Naive thymus-derived CD4-positive, alpha-beta T cell (primary cell): ENCODE measurements around the gene EHD3. TPM values are rescaled to one million over a fixed set of nuclear protein-coding genes. Genes with fewer than 3 reads are reported as not detected.

ENCODE experiments used
- ATAC-seq: fragments of 150-1000 bp; cut with Tn5 transposase; 2 replicates; pipeline ENCODE4 v1.10.0; 2021; ENCODE audit warnings: mild to moderate bottlenecking, moderate library complexity
- CTCF ChIA-PET: fragments of 350-600 bp; sonication (Branson Sonifier 250); formaldehyde crosslinking; loops from one replicate; lab custom pipeline; 2021; ENCODE audit warnings: antibody characterized with exemption; lab: Charles Lee
- POLR2A ChIA-PET: fragments of 350-600 bp; sonication (Branson Sonifier 250); formaldehyde crosslinking; loops from one replicate; lab custom pipeline; 2021; ENCODE audit warnings: antibody characterized with exemption, inconsistent platforms; lab: Charles Lee
- DNase-seq, 9 donors: peaks; one replicate each; pipeline versions ENCODE4 v3.0.0 to v3.0.0-alpha.2; 2020 to 2022; ENCODE audit warnings: mixed read lengths in 1 of 9
- H3K27ac ChIP-seq: one replicate; pipeline ENCODE4 v1.7.0; 2013; ENCODE audit warnings: mild to moderate bottlenecking, low read depth, low read length, moderate library complexity
- H3K27me3 ChIP-seq, 2 donors: one replicate each; pipeline ENCODE4 v1.7.0; 2013; ENCODE audit warnings: low read length in 2 of 2, mild to moderate bottlenecking in 2 of 2, moderate library complexity in 2 of 2; ENCODE audit not compliant: control insufficient read depth in 2 of 2, insufficient read depth in 2 of 2
- H3K36me3 ChIP-seq, 3 experiments: 1 replicate in 2 of 3; 2 replicates in 1 of 3; pipeline ENCODE4 v1.7.0; 2013; ENCODE audit warnings: low read length in 3 of 3, mild to moderate bottlenecking in 3 of 3, moderate library complexity in 1 of 3; ENCODE audit not compliant: insufficient read depth in 3 of 3, control insufficient read depth in 2 of 3
- H3K4me1 ChIP-seq, 2 donors: one replicate each; pipeline ENCODE4 v1.7.0; 2013; ENCODE audit warnings: low read length in 2 of 2, mild to moderate bottlenecking in 2 of 2, moderate library complexity in 1 of 2; ENCODE audit not compliant: control insufficient read depth in 2 of 2, insufficient read depth in 2 of 2
- H3K4me3 ChIP-seq: 2 replicates; pipeline ENCODE4 v1.7.0; 2013; ENCODE audit warnings: mild to moderate bottlenecking, low read length
- H3K9me3 ChIP-seq, 3 experiments: 1 replicate in 2 of 3; 2 replicates in 1 of 3; pipeline ENCODE4 v1.7.0; 2013; ENCODE audit warnings: low read length in 3 of 3; ENCODE audit not compliant: control insufficient read depth in 2 of 3
- H3K27ac Mint-ChIP-seq, 9 donors: one replicate each; pipeline ENCODE4 v1.8.0; 2020 to 2022; ENCODE audit warnings: mixed read lengths in 9 of 9, mild to moderate bottlenecking in 8 of 9, moderate library complexity in 5 of 9, inconsistent platforms in 2 of 9
- H3K27me3 Mint-ChIP-seq, 5 donors: one replicate each; pipeline ENCODE4 v1.8.0; 2021 to 2022; ENCODE audit warnings: mixed read lengths in 5 of 5, mild to moderate bottlenecking in 1 of 5
- H3K36me3 Mint-ChIP-seq, 5 donors: one replicate each; pipeline ENCODE4 v1.8.0; 2020 to 2022; ENCODE audit warnings: mixed read lengths in 5 of 5, mild to moderate bottlenecking in 3 of 5, inconsistent platforms in 1 of 5
- H3K4me1 Mint-ChIP-seq, 7 donors: one replicate each; pipeline ENCODE4 v1.8.0; 2020 to 2022; ENCODE audit warnings: mixed read lengths in 7 of 7, mild to moderate bottlenecking in 3 of 7, inconsistent platforms in 1 of 7
- H3K4me3 Mint-ChIP-seq, 10 donors: one replicate each; pipeline ENCODE4 v1.8.0; 2020 to 2022; ENCODE audit warnings: mild to moderate bottlenecking in 10 of 10, mixed read lengths in 10 of 10, moderate library complexity in 6 of 10, inconsistent platforms in 2 of 10
- H3K9me3 Mint-ChIP-seq, 11 donors: one replicate each; pipeline ENCODE4 v1.8.0; 2020 to 2022; ENCODE audit warnings: mixed read lengths in 11 of 11, mild to moderate bottlenecking in 4 of 11, inconsistent platforms in 1 of 11, moderate library complexity in 1 of 11
- intact Hi-C, 2 donors: fragments of 100-400 bp; cut with micrococcal nuclease; formaldehyde crosslinking; loops; one replicate each; pipeline ENCODE4 v1.15.1; 2023
- polyA plus RNA-seq, 2 donors: library from polyadenylated mRNA; unstranded; fragments of 300-500 nt; fragmentation: Illumina TruSeq; gene quantifications; one replicate each; pipeline ENCODE4 v1.2.3, GENCODE V29; 2021
- total RNA-seq, 6 experiments: library from RNA in 5 of 6; stranded (reverse) in 5 of 6; gene quantifications; 1 replicate in 5 of 6; 2 replicates in 1 of 6; pipeline ENCODE4 v1.2.3 and lab custom pipeline; 2021 to 2026

EHD3 gene
- total and polyA plus RNA-seq, 7 experiments from 2014 or later, result 1.6 to 4.6 (median 3.8) TPM

GRCh38 chr2:31251851-31252250, 17.9 kb downstream of the EHD3 start:
- intact Hi-C loops, result no loop called here
- Mint-ChIP-seq H3K9me3 (no peaks in the 10 kb centered on the region), H3K27ac (no peak overlapping the region), H3K4me1 (peaks cover 0 to 3% (median 0%) of the 10 kb centered on the region in 7 donors), H3K4me3 (no peak overlapping the region), H3K36me3 (peaks cover 0 to 34% (median 0%) of the 10 kb centered on the region in 5 donors), H3K27me3 (no peaks in the 10 kb centered on the region)
- ChIA-PET CTCF (no interaction called here), POLR2A (no interaction called here)
- no peak overlapping the region for H3K27ac ChIP-seq
- no peaks in the 10 kb centered on the region for H3K9me3 ChIP-seq
- ATAC-seq, result no peak
- no peaks in the 10 kb centered on the region for H3K27me3 ChIP-seq
- DNase-seq, result no peak
- no peak overlapping the region for H3K4me3 ChIP-seq
- H3K4me1 ChIP-seq, result no peaks in the 10 kb centered on the region
- peaks cover 0 to 4% (median 0%) of the 10 kb centered on the region in 3 experiments for H3K36me3 ChIP-seq

GRCh38 chr2:31253356-31254131, 19.6 kb downstream of the EHD3 start:
- DNase-seq (no peak), ATAC-seq (no peak)
- H3K27me3 Mint-ChIP-seq, result no peaks in the 10 kb centered on the region
- H3K9me3 Mint-ChIP-seq, result no peaks in the 10 kb centered on the region
- Histone ChIP-seq H3K27ac (no peak overlapping the region), H3K36me3 (peaks cover 0 to 4% (median 0%) of the 10 kb centered on the region in 3 experiments), H3K9me3 (no peaks in the 10 kb centered on the region), H3K27me3 (no peaks in the 10 kb centered on the region), H3K4me3 (no peak overlapping the region), H3K4me1 (no peaks in the 10 kb centered on the region)
- ChIA-PET POLR2A (no interaction called here), CTCF (no interaction called here)
- peaks cover 0 to 28% (median 0%) of the 10 kb centered on the region in 5 donors for H3K36me3 Mint-ChIP-seq
- intact Hi-C loops, result no loop called here
- no peak overlapping the region for H3K27ac Mint-ChIP-seq
- peaks cover 0 to 3% (median 0%) of the 10 kb centered on the region in 7 donors for H3K4me1 Mint-ChIP-seq
- H3K4me3 Mint-ChIP-seq, result no peak overlapping the region

GRCh38 chr2:31254237-31255203, 20.6 kb downstream of the EHD3 start:
- no peaks in the 10 kb centered on the region for H3K36me3 ChIP-seq
- Mint-ChIP-seq H3K9me3 (no peaks in the 10 kb centered on the region), H3K27me3 (no peaks in the 10 kb centered on the region), H3K4me1 (peaks cover 0 to 3% (median 0%) of the 10 kb centered on the region in 7 donors), H3K36me3 (peaks cover 0 to 27% (median 0%) of the 10 kb centered on the region in 5 donors), H3K27ac (peak overlapping the region in 1 of 9 donors; percentile 51), H3K4me3 (no peak overlapping the region)
- H3K4me3 ChIP-seq, result no peak overlapping the region
- DNase-seq (no peak), ATAC-seq (no peak)
- H3K27ac ChIP-seq, result no peak overlapping the region
- no peaks in the 10 kb centered on the region for H3K9me3 ChIP-seq
- no peaks in the 10 kb centered on the region for H3K4me1 ChIP-seq
- no peaks in the 10 kb centered on the region for H3K27me3 ChIP-seq
- intact Hi-C loops, result no loop called here
- ChIA-PET CTCF (no interaction called here), POLR2A (no interaction called here)

- H3K4me1 Mint-ChIP-seq, result peaks cover 0 to 3% (median 0%) of the 10 kb centered on the region in 7 donors
- ChIA-PET POLR2A (no interaction called here), CTCF (no interaction called here)
- Histone ChIP-seq H3K9me3 (no peaks in the 10 kb centered on the region), H3K36me3 (peaks cover 0 to 7% (median 0%) of the 10 kb centered on the region in 3 experiments), H3K4me1 (no peaks in the 10 kb centered on the region), H3K27me3 (no peaks in the 10 kb centered on the region), H3K4me3 (no peak overlapping the region), H3K27ac (no peak overlapping the region)
- H3K27ac Mint-ChIP-seq, result no peak overlapping the region
- ATAC-seq (no peak), DNase-seq (no peak)
- H3K36me3 Mint-ChIP-seq, result peaks cover 0 to 32% (median 4%) of the 10 kb centered on the region in 5 donors
- intact Hi-C loops, result no loop called here
- no peaks in the 10 kb centered on the region for H3K27me3 Mint-ChIP-seq
- no peaks in the 10 kb centered on the region for H3K9me3 Mint-ChIP-seq
- H3K4me3 Mint-ChIP-seq, result no peak overlapping the region
Measured at GRCh38 chr2:31255911-31256571, 22.1 kb downstream of the EHD3 start.

GRCh38 chr2:31256611-31257382, 22.8 kb downstream of the EHD3 start:
- CTCF ChIA-PET, result no interaction called here

GRCh38 chr2:31258351-31258750, 24.4 kb downstream of the EHD3 start:
- no peak overlapping the region for H3K4me3 ChIP-seq
- Mint-ChIP-seq H3K27me3 (no peaks in the 10 kb centered on the region), H3K27ac (no peak overlapping the region), H3K36me3 (peaks cover 0 to 43% (median 4%) of the 10 kb centered on the region in 5 donors), H3K4me3 (no peak overlapping the region), H3K4me1 (peaks cover 0 to 3% (median 0%) of the 10 kb centered on the region in 7 donors), H3K9me3 (no peaks in the 10 kb centered on the region)
- H3K27me3 ChIP-seq, result no peaks in the 10 kb centered on the region
- DNase-seq, result no peak
- H3K4me1 ChIP-seq, result no peaks in the 10 kb centered on the region
- intact Hi-C loops, result no loop called here
- no peak overlapping the region for H3K27ac ChIP-seq
- CTCF ChIA-PET, result interaction anchor here (0.6 kb wide), 1 partner anchor 1949 kb away, joined by 3 read pairs; no protein-coding TSS in a partner anchor
- no peaks in the 10 kb centered on the region for H3K9me3 ChIP-seq
- ATAC-seq, result no peak
- POLR2A ChIA-PET, result no interaction called here
- peaks cover 0 to 8% (median 0%) of the 10 kb centered on the region in 3 experiments for H3K36me3 ChIP-seq

More at GRCh38 chr2:31256611-31257382, 22.8 kb downstream of the EHD3 start:
- POLR2A ChIA-PET, result no interaction called here
- H3K36me3 Mint-ChIP-seq, result peaks cover 0 to 37% (median 4%) of the 10 kb centered on the region in 5 donors
- Histone ChIP-seq H3K27me3 (no peaks in the 10 kb centered on the region), H3K9me3 (no peaks in the 10 kb centered on the region), H3K4me1 (no peaks in the 10 kb centered on the region), H3K36me3 (peaks cover 0 to 8% (median 0%) of the 10 kb centered on the region in 3 experiments), H3K27ac (no peak overlapping the region), H3K4me3 (no peak overlapping the region)
- H3K4me1 Mint-ChIP-seq, result peaks cover 0 to 3% (median 0%) of the 10 kb centered on the region in 7 donors
- no peak overlapping the region for H3K27ac Mint-ChIP-seq
- H3K27me3 Mint-ChIP-seq, result no peaks in the 10 kb centered on the region
- H3K4me3 Mint-ChIP-seq, result no peak overlapping the region
- ATAC-seq (no peak), DNase-seq (no peak)
- intact Hi-C loops, result no loop called here
- no peaks in the 10 kb centered on the region for H3K9me3 Mint-ChIP-seq
